Suppressor macrophage treated with lipopolysaccharide for 1 hour (primary cell): ENCODE data around the gene ARHGAP40.

Experiments used
- DNase-seq, 3 donors: peaks; one replicate each; pipeline ENCODE4 v3.0.0-alpha.2; 2020 to 2022

The ARHGAP40 gene

DNA sequence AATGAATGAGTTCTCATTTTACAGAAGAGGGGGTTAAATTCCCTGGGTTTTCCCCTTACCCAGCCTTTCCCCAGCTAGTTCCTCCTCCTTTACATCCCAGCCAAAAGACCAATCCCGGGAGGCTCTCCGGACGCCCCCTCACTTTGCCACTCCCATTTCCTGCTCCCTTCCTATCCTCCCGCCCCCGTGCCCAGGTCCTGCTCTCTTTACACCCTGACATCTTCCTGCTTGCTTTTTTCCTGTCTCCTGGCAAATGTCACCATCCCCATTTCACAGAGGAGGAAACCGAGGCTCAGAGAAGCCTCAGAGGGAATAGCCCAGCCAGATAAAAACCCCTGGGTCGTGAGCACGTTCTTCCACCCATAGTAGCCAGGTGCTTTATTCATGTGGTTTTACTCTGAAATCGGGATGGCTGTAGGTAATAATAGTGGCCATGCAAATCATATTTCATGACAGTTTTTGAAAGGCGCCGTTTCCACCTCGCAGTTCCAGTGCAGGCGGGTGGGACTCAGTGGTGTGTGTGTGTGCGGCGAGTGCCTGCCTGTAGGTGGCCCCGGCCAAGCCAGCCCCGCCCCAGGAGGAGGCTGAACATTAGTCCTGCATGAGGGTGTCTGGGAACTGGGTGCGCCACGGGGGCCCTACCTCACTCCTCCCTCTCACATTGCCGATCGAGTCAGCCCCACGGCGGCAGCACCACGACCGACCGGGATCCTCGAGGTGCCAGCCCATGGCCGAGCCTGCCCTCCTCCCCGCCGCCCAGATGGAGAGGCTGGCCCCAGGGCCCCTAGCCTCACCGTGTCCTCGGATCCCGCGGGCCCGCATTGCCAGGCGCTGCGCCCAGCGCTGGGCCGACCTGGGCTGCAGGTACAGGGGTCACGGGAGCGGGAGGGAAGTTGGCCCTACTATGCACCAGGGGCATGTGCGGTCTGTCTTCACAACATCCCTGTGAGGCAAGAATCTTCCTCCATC lies at the start of gene ARHGAP40:
TSS of gene ARHGAP40 (plus strand) at position 594 of the 969 bp plus-strand sequence.
- peak; percentile 24 to 65 (median 63) for DNase-seq

DNA sequence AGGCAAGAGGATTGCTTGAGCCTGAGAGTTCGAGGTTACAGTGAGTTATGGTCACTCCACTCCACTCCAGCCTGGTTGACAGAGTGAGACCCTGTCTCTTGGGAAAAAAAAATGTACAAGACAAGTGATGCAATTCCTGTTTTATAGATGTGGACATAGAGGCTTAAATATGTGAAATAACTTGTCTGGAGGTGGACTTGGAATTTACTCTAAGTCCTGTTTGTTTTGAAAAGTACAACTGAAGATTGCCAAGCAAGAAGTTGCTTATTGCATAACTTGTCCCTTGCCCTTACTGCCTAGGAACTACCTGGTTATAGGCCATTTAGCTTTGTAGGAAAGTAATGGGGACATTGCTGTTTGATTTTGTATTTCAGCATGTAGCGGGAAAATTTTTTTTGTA lies 46.6 kb upstream of the ARHGAP40 start:
- DNase-seq: no peak

DNA sequence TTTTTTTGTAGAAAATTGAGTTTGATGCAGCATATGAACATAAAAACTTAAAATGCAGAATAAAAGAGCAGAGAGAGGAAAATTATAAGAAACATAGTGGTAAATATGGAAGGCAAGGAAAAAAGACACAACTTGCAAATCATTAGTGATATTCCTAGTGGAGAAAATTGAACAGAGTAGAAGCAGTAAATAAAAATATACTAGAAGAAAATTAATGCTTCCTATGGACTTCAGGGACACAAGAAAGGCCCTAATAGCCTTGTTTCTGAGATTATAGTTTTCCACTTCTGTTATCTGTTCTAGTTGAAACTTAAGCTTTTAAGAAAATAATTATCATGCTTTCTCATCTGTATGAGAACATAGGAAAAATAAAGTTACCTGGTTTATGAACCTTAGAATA lies 46.2 kb upstream of the ARHGAP40 start:
- no peak for DNase-seq

DNA sequence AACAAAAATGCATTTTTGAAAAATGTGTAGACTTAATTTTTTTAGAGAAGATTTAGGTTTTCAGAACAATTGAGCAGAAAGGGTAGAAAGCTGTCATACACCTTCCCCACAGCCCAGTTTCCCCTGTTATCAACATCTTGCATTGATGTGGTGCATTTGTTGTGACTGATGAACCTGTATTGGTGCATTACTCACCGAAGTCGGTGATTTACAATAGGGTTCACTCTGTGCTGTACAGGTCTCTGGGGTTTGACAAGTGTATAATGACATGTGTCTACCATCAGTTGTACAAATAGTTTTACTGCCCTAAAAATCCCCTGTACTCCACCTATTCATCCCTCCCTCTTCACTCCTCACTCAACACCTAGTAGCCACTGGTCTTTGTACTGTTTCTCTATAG lies 44.4 kb upstream of the ARHGAP40 start:
- no peak for DNase-seq

DNA sequence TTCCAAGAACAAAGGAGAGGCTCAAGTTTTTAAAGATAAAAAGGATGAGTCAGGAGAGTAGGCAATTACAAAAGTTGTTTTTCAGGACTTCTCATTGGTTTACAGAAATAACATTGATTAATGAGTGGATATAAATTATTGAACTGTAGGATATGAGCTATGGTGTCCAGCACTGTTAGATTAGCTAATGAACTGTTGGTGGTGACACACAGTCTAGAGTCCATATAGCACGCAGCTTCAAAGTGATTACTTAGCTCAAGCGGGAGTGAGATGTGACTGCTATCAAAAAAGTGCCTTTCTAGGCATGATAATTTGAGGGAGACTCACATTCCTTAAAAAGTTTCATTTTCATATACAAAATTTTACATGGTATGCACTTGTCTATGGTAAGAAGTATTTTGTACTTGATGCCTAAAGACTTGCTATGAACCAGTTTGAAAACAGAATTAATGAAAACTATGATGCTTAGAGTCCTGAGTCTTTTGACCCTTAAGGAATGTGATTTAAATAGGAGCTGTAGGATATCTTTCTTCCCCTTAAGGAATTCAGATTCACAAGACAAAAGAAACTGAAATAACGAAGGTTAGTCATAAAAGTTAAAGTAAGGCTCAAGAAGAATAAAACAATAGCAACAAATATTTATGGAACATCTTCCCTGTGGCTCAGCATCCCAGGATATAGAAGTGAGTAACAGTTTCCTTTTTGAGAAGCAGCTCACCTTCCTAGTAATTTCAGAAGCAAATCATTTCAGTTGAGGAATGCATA lies 42.8 kb upstream of the ARHGAP40 start:
- no peak for DNase-seq

DNA sequence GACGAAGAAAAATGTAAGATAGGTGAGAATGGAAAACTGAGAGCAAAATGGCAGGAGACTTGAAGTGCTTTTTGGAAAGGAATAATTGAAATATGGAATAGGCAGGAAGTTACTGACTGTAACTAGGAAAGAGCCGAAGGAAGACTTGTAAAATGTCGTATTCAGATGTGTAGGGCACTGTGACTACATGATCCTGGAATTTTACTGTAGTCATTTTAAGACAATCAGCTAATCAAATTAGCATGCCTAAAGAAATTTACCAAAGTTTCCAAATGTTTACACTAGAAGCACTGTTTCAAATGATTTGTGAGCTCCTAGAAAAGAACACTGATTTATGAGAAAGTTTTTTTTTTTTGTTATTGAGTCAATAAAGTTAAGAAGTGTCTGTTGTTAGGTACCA lies 41.8 kb upstream of the ARHGAP40 start:
- DNase-seq: no peak

DNA sequence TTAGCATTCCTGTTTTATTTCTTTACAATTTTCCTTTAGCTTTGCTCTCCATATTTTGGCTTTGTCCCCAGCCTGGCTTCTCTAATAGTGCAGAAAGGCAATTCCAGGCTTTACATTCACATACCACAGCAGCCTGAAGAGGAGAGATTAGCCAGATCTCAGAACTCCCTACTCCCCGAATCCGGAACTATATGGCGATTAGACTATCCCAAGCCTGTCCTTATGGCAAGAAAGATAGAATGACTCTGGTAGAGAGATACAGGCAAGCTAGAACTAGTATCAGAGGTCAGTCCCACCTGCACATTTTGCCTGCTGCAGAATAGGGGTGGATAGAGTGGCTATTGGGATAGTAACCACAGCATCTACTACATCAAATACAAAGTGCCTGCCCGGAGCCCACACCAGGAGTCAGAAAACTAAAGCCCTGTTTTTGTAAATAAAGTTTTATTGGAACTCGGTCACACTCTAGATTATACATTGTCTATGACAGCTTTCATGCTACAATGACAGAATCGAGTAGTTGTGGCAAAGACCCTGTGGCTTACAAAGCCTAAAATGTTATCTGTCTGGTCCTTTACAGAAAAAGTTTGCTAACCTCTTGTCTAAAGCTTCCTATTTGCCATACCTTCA lies 37.7 kb upstream of the ARHGAP40 start:
- no peak for DNase-seq

DNA sequence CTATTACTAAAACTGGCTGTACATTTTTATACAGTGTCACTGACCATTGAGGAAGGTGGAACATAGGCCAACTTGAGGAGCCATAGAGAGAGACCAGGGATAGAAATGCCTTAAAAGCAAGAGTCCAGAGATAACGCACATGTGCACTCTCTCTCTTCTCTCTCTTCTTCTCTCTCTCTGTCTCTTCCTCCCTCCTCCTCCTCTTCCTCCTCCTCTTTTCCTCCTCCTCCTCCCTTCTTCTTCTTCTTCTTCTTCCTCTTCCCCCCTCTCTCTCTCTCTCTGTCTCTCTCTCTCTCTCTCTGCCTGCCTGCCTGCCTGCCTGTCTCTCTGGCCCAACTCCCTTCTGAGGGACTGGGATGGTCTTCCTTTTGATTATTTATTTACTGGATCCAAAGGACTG lies 36.9 kb upstream of the ARHGAP40 start:
- DNase-seq: no peak

DNA sequence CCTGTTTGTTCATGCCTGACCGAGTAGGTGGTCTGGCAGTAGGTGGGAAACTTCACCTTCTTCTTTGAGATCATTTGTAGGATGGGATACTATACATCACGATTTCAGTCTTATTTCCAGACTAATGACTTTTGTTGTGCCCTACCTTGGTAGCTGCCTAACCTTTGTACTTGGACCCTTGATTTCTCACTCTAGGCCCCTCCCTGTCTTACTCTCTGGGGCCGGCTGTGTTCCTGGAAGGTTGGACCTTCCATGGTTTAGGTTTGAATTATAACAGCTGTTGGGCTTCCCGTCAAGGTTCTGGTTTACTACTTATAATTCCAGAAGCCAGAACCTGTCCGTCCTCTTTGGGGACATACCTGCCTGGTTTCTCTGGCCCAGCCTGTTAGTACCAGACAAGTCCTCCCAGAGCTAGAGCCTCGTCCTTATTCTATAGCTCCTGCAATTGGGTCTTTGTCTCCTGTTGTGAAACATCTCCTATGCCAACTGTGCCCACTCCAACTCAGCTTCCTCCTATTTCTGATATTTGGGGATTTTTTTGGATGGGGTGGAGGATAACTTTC lies 35.5 kb upstream of the ARHGAP40 start:
- no peak for DNase-seq

DNA sequence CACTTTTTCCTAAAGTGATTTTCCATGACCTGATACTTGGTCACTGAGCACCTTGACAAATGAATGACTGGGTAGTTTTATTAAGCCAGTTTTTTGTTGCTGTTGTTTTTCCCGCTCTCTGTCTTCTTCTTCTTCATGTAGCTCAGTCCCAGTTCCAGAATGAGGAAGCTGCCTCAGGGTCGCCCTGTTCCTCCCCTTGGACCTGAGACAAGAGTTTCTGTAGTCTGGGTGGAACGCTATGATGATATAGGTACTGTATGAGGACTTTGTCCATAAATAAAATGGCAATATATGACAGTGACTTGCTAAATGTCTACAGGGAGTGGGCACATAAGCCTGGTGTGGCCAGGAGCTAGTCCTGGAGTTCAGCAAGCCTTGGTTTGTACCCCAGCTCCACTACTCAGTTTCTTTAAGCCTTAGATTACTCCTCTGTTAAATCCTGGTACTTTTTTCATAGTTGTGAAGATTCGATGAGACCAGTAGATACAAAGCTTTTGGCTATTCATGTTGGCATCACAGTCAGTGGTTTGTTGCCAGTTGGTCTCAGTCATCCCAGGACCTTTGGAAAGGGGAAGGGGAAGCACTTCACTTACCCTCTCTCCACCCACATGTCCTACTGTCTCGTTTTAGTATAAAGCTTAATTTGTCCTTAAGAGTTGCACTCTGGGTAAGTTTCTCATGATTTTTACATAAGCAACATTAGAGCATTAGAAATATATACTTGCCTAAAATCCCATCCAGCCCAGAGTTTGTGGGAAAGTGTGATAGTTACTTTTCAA lies 31.7 kb upstream of the ARHGAP40 start:
- peak; percentile 60 to 66 (median 64) for DNase-seq

DNA sequence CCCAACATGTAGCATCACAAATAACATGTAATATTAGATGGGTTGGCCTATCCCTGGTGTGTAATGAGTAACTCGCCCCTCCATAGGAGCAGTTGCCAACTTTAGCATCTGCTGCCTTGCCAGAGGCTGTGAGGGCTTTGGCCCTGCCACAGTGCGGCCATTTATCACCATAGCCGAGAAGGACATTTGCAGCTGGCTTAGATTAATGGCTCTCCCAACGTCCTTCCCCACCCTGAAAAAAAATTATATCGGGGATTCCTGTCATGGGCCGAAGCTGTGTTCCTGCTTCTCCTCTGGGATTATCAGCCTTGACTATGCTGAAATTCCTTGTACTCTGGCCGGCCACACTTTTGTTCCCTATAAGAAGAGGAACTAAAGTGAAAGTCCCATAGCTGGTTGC lies 28.2 kb upstream of the ARHGAP40 start:
- DNase-seq: peak in 2 of 3 donors; percentile 13 to 18

DNA sequence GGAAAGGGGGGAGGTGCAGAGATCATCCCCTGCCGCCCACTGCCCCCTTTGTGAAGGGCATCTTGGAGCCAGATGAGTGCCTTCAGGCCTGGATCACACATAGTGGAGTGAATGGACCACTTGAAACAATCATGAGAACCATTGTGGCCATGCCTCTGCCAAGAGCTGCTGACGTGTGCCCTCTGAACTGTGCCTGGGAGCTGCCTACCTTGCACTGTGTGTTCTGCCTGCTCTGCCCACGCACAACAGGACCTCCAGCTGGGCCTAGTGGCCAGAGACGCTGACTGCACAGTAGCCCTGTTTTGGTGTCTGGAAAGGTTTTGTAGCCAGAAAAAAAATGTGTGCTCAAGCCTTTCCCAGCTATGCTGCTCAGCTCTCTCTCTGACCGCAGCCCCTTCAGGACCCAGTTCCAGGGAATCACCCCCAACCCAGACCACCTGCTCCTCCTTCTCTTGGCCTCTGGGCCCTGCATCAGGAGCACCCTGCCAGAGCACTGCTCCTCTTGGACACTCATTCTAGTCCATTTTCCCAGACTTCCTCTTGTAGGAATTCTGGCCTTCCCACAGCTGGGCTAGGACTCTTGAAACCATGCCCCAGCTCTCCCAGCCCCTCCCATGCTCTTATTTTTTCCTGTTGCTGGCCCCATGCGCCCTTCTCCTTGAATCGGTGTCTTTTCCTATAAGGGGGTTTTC lies 22.2 kb upstream of the ARHGAP40 start:
- DNase-seq: no peak

DNA sequence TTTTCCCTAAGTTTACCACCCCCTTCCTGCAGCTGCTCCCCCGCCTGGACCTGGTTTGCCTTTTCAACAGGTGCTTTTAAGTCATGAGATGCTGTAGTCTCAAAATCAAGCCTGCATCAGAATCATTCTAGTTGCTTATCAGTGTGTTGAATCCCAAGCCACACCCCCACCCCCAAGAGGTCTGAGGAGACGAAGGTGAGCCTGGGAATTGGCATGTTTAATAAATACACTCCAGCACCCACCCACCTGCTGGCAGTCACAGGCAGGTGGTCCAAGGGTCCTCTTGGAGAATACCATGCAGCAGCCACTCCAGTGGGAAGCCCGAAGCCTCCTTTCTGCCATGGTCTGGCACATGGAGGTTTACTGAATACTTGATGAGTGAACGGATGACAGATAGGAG lies 21.7 kb upstream of the ARHGAP40 start:
- no peak for DNase-seq

DNA sequence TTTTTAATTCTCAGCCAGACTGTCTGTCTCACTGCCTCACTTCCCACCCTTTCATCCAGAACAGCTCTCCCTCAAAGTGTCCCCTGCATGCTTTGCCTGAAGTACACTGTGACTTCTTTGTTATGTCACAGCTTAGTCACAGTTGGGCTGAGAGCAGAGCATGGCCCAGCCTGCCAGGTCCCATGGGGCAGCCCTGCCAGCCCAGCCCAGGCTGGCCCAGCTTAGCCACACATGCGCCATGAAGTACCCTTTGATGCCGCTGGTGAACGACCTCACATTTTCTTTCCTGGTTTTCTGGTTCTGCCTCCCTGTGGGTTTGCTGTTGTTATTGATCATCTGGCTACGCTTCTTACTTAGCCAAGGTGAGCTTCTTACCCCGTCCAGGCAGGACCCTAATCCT lies 20.6 kb upstream of the ARHGAP40 start, which contains the start of gene ADIG:
TSS of gene ADIG (plus strand) at position 185 of the 400 bp plus-strand sequence. CDS start at position 239, 54 bp downstream.
- DNase-seq: no peak

DNA sequence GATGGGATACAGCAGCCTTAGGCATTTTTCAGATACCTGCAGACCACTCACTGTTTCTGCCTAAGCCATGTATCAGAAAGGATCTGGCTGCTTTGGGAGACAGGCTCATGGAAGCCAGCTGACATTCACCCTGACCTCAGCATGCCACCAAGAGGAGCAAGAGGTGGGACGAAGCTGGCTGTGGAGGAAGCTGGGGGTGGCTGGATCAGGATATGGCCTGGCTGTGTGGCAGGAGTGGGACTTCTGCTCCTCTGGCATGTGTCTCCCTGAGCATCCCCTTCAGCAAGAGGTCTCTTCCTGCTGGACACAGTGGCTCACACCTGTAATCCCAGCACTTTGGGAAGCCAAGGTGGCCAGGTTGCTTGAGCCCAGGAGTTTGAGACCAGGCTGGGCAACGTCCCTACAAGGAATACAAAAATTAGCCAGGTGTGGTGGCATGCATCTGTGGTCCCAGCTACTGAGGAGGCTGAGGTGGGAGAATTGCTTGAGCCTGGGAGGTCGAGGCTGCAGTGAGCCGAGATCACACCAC lies 19.7 kb upstream of the ARHGAP40 start:
- no peak for DNase-seq

DNA sequence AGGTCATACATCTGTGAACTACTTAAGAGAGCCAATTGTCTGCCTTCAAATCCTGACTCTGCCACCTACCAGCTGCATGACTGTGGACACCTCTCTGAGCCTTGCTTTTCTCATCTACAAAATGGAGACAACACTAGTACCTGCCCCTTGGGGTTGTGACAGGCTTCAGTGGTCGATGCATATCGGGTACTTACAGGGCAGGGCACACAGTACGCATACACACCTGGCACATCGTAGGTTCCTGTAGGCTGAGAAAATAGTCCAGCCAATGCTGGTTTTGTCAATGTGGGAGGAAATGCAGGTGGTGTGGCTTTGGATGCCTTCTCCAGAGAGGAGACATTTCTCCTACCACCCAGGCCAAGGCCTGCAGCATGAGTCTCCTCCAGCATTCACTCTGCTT lies 18.3 kb upstream of the ARHGAP40 start:
- no peak for DNase-seq

DNA sequence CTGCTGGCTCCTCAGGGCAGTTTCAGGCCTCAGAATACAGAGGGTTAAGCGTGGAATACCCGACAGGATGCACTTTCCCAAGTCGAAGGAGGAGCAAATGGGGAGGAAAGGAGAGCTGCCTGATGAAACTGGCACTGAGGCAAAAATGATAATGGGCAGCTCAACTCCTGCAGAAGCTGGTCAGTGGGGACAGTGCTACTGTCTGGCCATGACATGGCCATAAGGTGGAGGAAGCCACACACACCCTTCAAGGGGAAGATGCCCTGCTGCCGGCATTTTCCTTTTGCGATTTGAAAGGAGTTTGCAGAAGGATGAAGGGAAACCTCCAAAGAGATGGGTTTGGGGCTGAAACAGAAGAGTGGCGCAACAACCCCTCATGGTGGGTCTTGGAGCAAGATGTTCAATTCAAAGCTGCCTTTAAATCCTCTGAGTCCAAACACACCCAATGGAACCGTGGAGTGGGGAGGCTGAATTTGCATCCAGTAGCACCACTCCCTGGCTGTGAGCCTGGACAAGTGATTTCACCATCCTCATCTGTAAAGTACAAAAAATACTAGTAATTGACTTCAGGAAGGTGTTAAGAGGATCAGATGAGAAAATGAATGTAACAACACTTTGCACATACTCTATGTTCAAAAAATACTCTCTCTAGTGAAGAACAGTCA lies 17.4 kb upstream of the ARHGAP40 start:
- DNase-seq: no peak

DNA sequence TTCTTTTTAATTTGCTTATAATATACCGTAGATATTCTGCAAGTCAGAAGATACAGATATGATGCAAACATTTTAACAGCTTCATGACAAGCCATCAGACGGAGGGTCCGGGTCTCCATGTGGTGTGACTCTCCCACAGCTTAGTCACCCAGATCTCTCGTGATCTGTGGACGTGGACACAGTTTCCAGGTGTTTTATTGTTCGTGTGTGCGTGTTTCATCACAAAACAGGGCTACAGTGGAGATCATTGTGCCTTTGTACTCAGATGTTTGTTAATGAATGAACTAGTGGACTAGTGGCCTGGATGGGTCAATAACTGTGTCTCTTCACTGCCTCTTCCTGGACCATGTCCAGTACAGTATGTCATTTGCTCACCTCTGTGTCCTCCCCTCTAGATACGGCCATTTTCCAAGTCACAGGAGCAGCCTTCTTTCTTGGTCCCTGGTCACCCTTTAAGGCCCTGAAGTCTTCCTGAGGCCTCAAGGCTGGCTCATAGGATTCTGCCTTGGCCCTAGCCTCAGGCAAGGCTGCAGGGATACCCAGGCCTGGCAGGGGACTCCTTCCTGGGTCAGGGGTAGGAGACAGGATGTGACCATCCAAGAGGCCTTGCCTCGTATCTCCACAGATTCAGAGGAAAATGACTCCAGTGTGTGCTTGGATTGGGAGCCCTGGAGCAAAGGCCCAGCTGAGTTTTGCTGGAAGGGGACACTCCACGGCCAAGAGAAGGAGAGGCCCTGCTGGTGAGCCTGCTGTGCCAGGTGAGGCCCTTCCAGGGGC lies 16.0 kb upstream of the ARHGAP40 start:
- DNase-seq: no peak

DNA sequence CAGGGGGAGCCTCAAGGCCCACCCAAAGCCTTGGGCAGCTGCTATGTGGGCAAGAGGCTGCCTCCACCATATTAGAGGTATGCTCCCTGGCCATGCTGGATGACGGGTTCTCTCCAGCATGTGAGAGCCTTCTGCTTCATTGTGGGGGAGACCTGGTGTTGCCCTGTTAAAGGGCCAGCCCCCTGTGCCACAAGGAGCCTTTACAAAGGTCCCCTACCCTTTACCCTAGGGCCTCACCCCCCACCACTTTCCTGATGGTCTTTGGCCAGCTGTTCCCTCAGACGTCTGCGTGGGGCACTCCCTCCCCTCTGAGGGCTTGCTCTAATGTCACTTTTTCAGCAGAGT lies 15.5 kb upstream of the ARHGAP40 start:
- DNase-seq: no peak

DNA sequence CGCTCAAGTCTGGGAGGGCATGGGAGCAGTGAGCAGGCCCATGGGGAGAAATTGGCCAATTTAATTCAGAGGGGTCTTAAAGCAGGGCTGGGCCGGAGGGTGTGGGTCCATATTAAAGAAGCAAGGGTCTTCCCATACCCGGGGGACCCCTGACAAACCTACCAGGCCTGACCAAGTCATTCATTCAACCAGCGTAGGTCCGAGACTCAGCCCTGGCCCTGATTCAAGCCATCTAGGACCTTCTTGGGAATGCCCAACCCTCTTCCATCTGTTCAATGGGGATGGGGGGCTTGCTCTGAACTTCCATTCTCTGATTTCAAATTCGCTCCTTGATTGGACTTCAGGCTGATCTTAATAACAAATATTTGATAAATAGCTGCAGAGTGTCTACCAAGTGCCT lies 13.3 kb upstream of the ARHGAP40 start:
- DNase-seq: no peak
